GM19239 (cell line): ENCODE results near the gene VWDE.
"Not testable (repeated sequence)": the region's sequence is repeated elsewhere in the genome, so short reads cannot be mapped to it uniquely, and the experiment has no call there.

Experiments used
- DNase-seq: peaks from one replicate; pipeline ENCODE4 v3.0.0; 2011; ENCODE audit warnings: low spot score; ENCODE audit not compliant: insufficient read length
- FAIRE-seq: peaks from 2 replicates; lab custom pipeline; 2011; peaks lifted over from hg19 to GRCh38; lab: Jason Lieb, UNC

The VWDE gene

GRCh38 chr7:12403287-12404181 lies at the start of gene VWDE:
Gene VWDE (minus strand): TSS chr7:12403865. CDS start chr7:12403716, 149 bp downstream.
- DNase-seq (no peak), FAIRE-seq (no peak)

- not testable (repeated sequence) for FAIRE-seq, DNase-seq
Measured at GRCh38 chr7:12453136-12453535, 49.5 kb upstream of the VWDE start.

GRCh38 chr7:12450615-12451014 lies 47.0 kb upstream of the VWDE start:
- DNase-seq = no peak
- no peak for FAIRE-seq

GRCh38 chr7:12444785-12445184 lies 41.1 kb upstream of the VWDE start:
- no peak for FAIRE-seq

GRCh38 chr7:12440229-12440628 lies 36.6 kb upstream of the VWDE start:
- no peak for FAIRE-seq
- DNase-seq = no peak

More at GRCh38 chr7:12444785-12445184, 41.1 kb upstream of the VWDE start:
- DNase-seq = no peak

- no peak for FAIRE-seq
Measured at GRCh38 chr7:12436896-12437535, 33.4 kb upstream of the VWDE start.

GRCh38 chr7:12436126-12436525 lies 32.5 kb upstream of the VWDE start:
- FAIRE-seq (no peak), DNase-seq (no peak)

More at GRCh38 chr7:12436896-12437535, 33.4 kb upstream of the VWDE start:
- no peak for DNase-seq

GRCh38 chr7:12434012-12434642 lies 30.5 kb upstream of the VWDE start:
- no peak for FAIRE-seq
- DNase-seq = no peak

GRCh38 chr7:12431886-12432556 lies 28.4 kb upstream of the VWDE start:
- DNase-seq (no peak), FAIRE-seq (no peak)

GRCh38 chr7:12425311-12425710 lies 21.6 kb upstream of the VWDE start:
- no peak for FAIRE-seq
- no peak for DNase-seq

- FAIRE-seq (no peak), DNase-seq (no peak)
Measured at GRCh38 chr7:12423997-12424745, 20.5 kb upstream of the VWDE start.

- DNase-seq (no peak), FAIRE-seq (no peak)
Measured at GRCh38 chr7:12423355-12423996, 19.8 kb upstream of the VWDE start.

- no peak for DNase-seq
- no peak for FAIRE-seq
Measured at GRCh38 chr7:12422554-12423320, 19.1 kb upstream of the VWDE start.

- no peak for DNase-seq
- no peak for FAIRE-seq
Measured at GRCh38 chr7:12418452-12418851, 14.8 kb upstream of the VWDE start.

GRCh38 chr7:12415072-12415471 lies 11.4 kb upstream of the VWDE start:
- FAIRE-seq = no peak
- no peak for DNase-seq

GRCh38 chr7:12412407-12412806 lies 8.7 kb upstream of the VWDE start:
- FAIRE-seq = no peak
- no peak for DNase-seq

GRCh38 chr7:12410523-12410922 lies 6.9 kb upstream of the VWDE start:
- no peak for FAIRE-seq
- no peak for DNase-seq

- FAIRE-seq (no peak), DNase-seq (no peak)
Measured at GRCh38 chr7:12409097-12409711, 5.5 kb upstream of the VWDE start.
